IMR-90 (cell line): Measurements from ENCODE around the gene HRH1. TPM values are rescaled to one million over a fixed set of nuclear protein-coding genes. Genes with fewer than 3 reads are reported as not detected.
"Not testable (repeated sequence)": the region's sequence is repeated elsewhere in the genome, so short reads cannot be mapped to it uniquely, and the experiment has no call there.

ENCODE experiments used
- ATAC-seq: fragments of 200-7000 bp; cut with Tn5 transposase; 2 replicates; pipeline ENCODE4 v1.9.1; 2020; ENCODE audit warnings: low read depth, mild to moderate bottlenecking, moderate library complexity
- BruUV-seq: library from RNA; stranded (reverse); fragments of 400-500 nt; replicated peaks from 2 replicates; lab custom pipeline; 2021; lab: Mats Ljungman, UMichigan
- CTCF ChIA-PET: fragments of 300-600 bp; formaldehyde crosslinking; extraction: SDS; loops from one replicate; lab custom pipeline; 2021; ENCODE audit warnings: antibody characterized with exemption; lab: Yijun Ruan, JAX
- POLR2A ChIA-PET: fragments of 300-600 bp; sonication (Branson Sonifier 250); formaldehyde crosslinking; loops from one replicate; lab custom pipeline; 2022; ENCODE audit warnings: antibody characterized with exemption; ENCODE audit not compliant: unreplicated experiment; lab: Charles Lee
- DNase-seq: peaks from one replicate; pipeline ENCODE4 v3.0.0; 2013
- H2AFZ ChIP-seq: replicated peaks from 2 replicates; pipeline ENCODE3; 2013; ENCODE audit warnings: low read length, mild to moderate bottlenecking; ENCODE audit not compliant: poor library complexity
- H2AK5ac ChIP-seq: 2 replicates; pipeline ENCODE4 v1.6.1; 2013; ENCODE audit warnings: low read depth, low read length, inconsistent platforms
- H2AK9ac ChIP-seq: replicated peaks from 2 replicates; pipeline ENCODE3; 2013; ENCODE audit warnings: mild to moderate bottlenecking, low read depth, low read length, moderate library complexity; ENCODE audit not compliant: poor library complexity
- H2BK120ac ChIP-seq: 2 replicates; pipeline ENCODE4 v1.6.1; 2013; ENCODE audit warnings: low read depth, low read length, inconsistent platforms
- H2BK15ac ChIP-seq: 3 replicates; pipeline ENCODE4 v1.6.1; 2013; ENCODE audit warnings: low read depth, low read length, inconsistent platforms
- H2BK20ac ChIP-seq: 2 replicates; pipeline ENCODE4 v1.6.1; 2013; ENCODE audit warnings: low read depth, mild to moderate bottlenecking, inconsistent platforms, low read length, moderate library complexity
- H2BK5ac ChIP-seq: 2 replicates; pipeline ENCODE4 v1.6.1; 2013; ENCODE audit warnings: mild to moderate bottlenecking, low read depth, low read length, inconsistent platforms; ENCODE audit not compliant: poor library complexity, severe bottlenecking
- H3K14ac ChIP-seq: replicated peaks from 2 replicates; pipeline ENCODE4 v1.6.1; 2013; ENCODE audit warnings: low read depth, low read length, inconsistent platforms
- H3K18ac ChIP-seq: 2 replicates; pipeline ENCODE4 v1.6.1; 2013; ENCODE audit warnings: low read depth, low read length, control low read depth
- H3K23ac ChIP-seq: 2 replicates; pipeline ENCODE4 v1.6.1; 2013; ENCODE audit warnings: low read depth, low read length, inconsistent platforms
- H3K27ac ChIP-seq: 2 replicates; pipeline ENCODE4 v1.5.1; 2013; ENCODE audit warnings: mild to moderate bottlenecking, control low read depth, low read length; ENCODE audit not compliant: insufficient read depth
- H3K27me3 ChIP-seq: 2 replicates; pipeline ENCODE4 v1.6.1; 2013; ENCODE audit warnings: low read length; ENCODE audit not compliant: control insufficient read depth, insufficient read depth
- H3K36me3 ChIP-seq: 2 replicates; pipeline ENCODE4 v1.6.1; 2013; ENCODE audit warnings: low read length, mixed read lengths; ENCODE audit not compliant: control insufficient read depth, insufficient read depth
- H3K4ac ChIP-seq: 2 replicates; pipeline ENCODE4 v1.6.1; 2013; ENCODE audit warnings: low read depth, low read length, inconsistent platforms
- H3K4me1 ChIP-seq: 2 replicates; pipeline ENCODE4 v1.6.1; 2013; ENCODE audit warnings: low read length, mixed read lengths; ENCODE audit not compliant: control insufficient read depth, insufficient read depth
- H3K4me2 ChIP-seq: 2 replicates; pipeline ENCODE4 v1.6.1; 2013; ENCODE audit warnings: low read depth, mild to moderate bottlenecking, control low read depth, low read length, moderate library complexity
- H3K4me3 ChIP-seq: 2 replicates; pipeline ENCODE4 v1.5.1; 2013; ENCODE audit warnings: low read depth, mild to moderate bottlenecking, control low read depth, low read length, moderate library complexity; ENCODE audit not compliant: insufficient read depth
- H3K56ac ChIP-seq: 2 replicates; pipeline ENCODE4 v1.6.1; 2013; ENCODE audit warnings: low read length, inconsistent platforms; ENCODE audit not compliant: insufficient read depth; ENCODE audit errors: extremely low read depth
- H3K79me1 ChIP-seq, 2 experiments: 2 replicates each; pipeline ENCODE4 v1.6.1; 2013; ENCODE audit warnings: low read length in 2 of 2, inconsistent platforms in 1 of 2, low read depth in 1 of 2
- H3K9ac ChIP-seq: 2 replicates; pipeline ENCODE4 v1.6.1; 2013; ENCODE audit warnings: low read depth, low read length, control low read depth
- H3K9me1 ChIP-seq: 2 replicates; pipeline ENCODE4 v1.6.1; 2013; ENCODE audit warnings: low read length, inconsistent platforms; ENCODE audit not compliant: insufficient read depth
- H3K9me3 ChIP-seq: 2 replicates; pipeline ENCODE4 v1.6.1; 2013; ENCODE audit warnings: low read length; ENCODE audit not compliant: control insufficient read depth, insufficient read depth
- H4K20me1 ChIP-seq: 2 replicates; pipeline ENCODE4 v1.6.1; 2013; ENCODE audit warnings: low read length, inconsistent platforms; ENCODE audit not compliant: insufficient read depth
- H4K5ac ChIP-seq: 2 replicates; pipeline ENCODE4 v1.6.1; 2013; ENCODE audit warnings: mild to moderate bottlenecking, low read depth, low read length, control low read depth
- H4K8ac ChIP-seq, 2 experiments: 2 replicates each; pipeline ENCODE4 v1.6.1; 2013; ENCODE audit warnings: low read depth in 2 of 2, low read length in 2 of 2, control low read depth in 1 of 2, inconsistent platforms in 1 of 2
- H4K91ac ChIP-seq: 2 replicates; pipeline ENCODE4 v1.6.1; 2013; ENCODE audit warnings: low read depth, low read length, inconsistent platforms; ENCODE audit not compliant: insufficient read depth
- CHD1 ChIP-seq: IDR thresholded peaks from 2 replicates; pipeline ENCODE4 v1.6.1; 2012; ENCODE audit warnings: low read depth, low read length, improper control_type of control experiment
- MXI1 ChIP-seq: IDR thresholded peaks from 2 replicates; pipeline ENCODE4 v1.6.1; 2012; ENCODE audit warnings: low read depth, mild to moderate bottlenecking, low read length, moderate library complexity, borderline replicate concordance
- WGBS, 2 experiments: methylation state at CpG; one replicate each; pipeline versions ENCODE4 v1.1.5 to v1.1.7; 2013; ENCODE audit warnings: missing lambda C conversion rate in 2 of 2; ENCODE audit not compliant: insufficient read length in 1 of 2; ENCODE audit errors: extremely low coverage in 2 of 2; 5-methylcytosine and 5-hydroxymethylcytosine counted together
- dilution Hi-C: fragments of 300-500 bp; cut with HindIII; formaldehyde crosslinking; loops from one replicate; pipeline ENCODE4 v1.14.3; 2018; ENCODE audit warnings: low sequenced_read_pairs; ENCODE audit not compliant: unreplicated experiment
- in situ Hi-C: fragments of 300-500 bp; cut with MboI; formaldehyde crosslinking; loops from 3 replicates; pipeline ENCODE4 v1.14.3; 2019; ENCODE audit warnings: low sequenced_read_pairs, inconsistent platforms, mixed read lengths
- intact Hi-C: fragments of 100-400 bp; cut with micrococcal nuclease; formaldehyde crosslinking; loops from 2 replicates; pipeline ENCODE4 v1.10.0; 2022
- polyA plus RNA-seq, 3 experiments: library from polyadenylated mRNA; depleted of rRNA; stranded (reverse); fragments of >200 nt; gene quantifications; 2 replicates each; pipeline ENCODE4 v1.2.3, GENCODE V29; 2012; ENCODE audit warnings: low replicate concordance in 1 of 3
- total RNA-seq: library from RNA; depleted of rRNA; stranded (reverse); fragments of >200 nt; gene quantifications from 2 replicates; pipeline ENCODE4 v1.2.3, GENCODE V29; 2012

The HRH1 gene
- total and polyA plus RNA-seq, 2 of the 4 experiments (the other 2 are of a cell fraction) = 7.6 to 16.1 TPM

GRCh38 chr3:11178421-11178820, 24.1 kb downstream of the HRH1 start:
- Histone ChIP-seq H4K5ac (no peak overlapping the region), H3K9me1 (peaks cover 30% of the 10 kb centered on the region), H3K4me3 (no peak overlapping the region), H3K4ac (0 out of 2 replicates have a peak overlapping the region, but pooled peaks have one; percentile 33), H3K9ac (no peak overlapping the region), H2BK5ac (no peak overlapping the region), H3K4me2 (no peak overlapping the region), H3K56ac (no peak overlapping the region), H3K27me3 (no peaks in the 10 kb centered on the region), H2AK5ac (peak overlapping the region; percentile 15; the same call in 1 of the 2 replicates), H3K79me1 (peaks cover 46 to 76% of the 10 kb centered on the region in 2 experiments), H4K91ac (no peak overlapping the region), H2BK120ac (no peak overlapping the region), H3K27ac (no peak overlapping the region), H2AFZ (no peak overlapping the region), H4K8ac (no peak overlapping the region), H3K9me3 (no peaks in the 10 kb centered on the region), H2AK9ac (peak overlapping the region; percentile 61), H3K23ac (no peak overlapping the region), H3K4me1 (peaks cover 17% of the 10 kb centered on the region; the same call in 1 of the 2 replicates), H3K18ac (no peak overlapping the region), H2BK20ac (no peak overlapping the region), H3K36me3 (peaks cover 9% of the 10 kb centered on the region; the same call in 1 of the 2 replicates), H2BK15ac (no peak overlapping the region; the same call in 2 of the 3 replicates), H4K20me1 (peaks cover 3% of the 10 kb centered on the region; the same call in 1 of the 2 replicates), H3K14ac (no peak overlapping the region)
- DNase-seq (no peak), ATAC-seq (no peak)
- 92% methylated on average over 2 of the region's 8 CpGs; no CpG with 5 or more reads in 1 of the 2 experiments for WGBS, 2 experiments
- TF ChIP-seq CHD1 = no peak
- TF ChIP-seq MXI1 = no peak
- ChIA-PET POLR2A (no interaction called here), CTCF (no interaction called here)
- intact Hi-C loops (no loop called here), in situ Hi-C loops (no loop called here), dilution Hi-C loops (no loop called here)
- BruUV-seq = no TSS peak

GRCh38 chr3:11184328-11184969, 30.2 kb downstream of the HRH1 start:
- H4K20me1 ChIP-seq, H2AFZ ChIP-seq, H3K23ac ChIP-seq, H3K14ac ChIP-seq, H3K9ac ChIP-seq, H3K36me3 ChIP-seq, H2AK9ac ChIP-seq, H3K56ac ChIP-seq, H4K91ac ChIP-seq, dilution Hi-C loops, H3K4me3 ChIP-seq, H2AK5ac ChIP-seq, POLR2A ChIA-PET, H3K27me3 ChIP-seq, BruUV-seq, H3K18ac ChIP-seq, H4K5ac ChIP-seq, H2BK15ac ChIP-seq, H4K8ac ChIP-seq, H3K4me2 ChIP-seq, in situ Hi-C loops, H3K27ac ChIP-seq, ATAC-seq, H3K9me3 ChIP-seq, H2BK5ac ChIP-seq, intact Hi-C loops, H3K4ac ChIP-seq, DNase-seq: not testable (repeated sequence)
- H2BK20ac ChIP-seq = peak overlapping the region; percentile 57
- WGBS, 2 experiments = 90% methylated on average over 4 of the region's 15 CpGs; no CpG with 5 or more reads in 1 of the 2 experiments
- peaks cover 51 to 71% of the 10 kb centered on the region in 2 experiments for H3K79me1 ChIP-seq
- peak overlapping the region; percentile 16; the same call in 1 of the 2 replicates for H2BK120ac ChIP-seq
- peaks cover 26% of the 10 kb centered on the region for H3K4me1 ChIP-seq
- CTCF ChIA-PET = interaction anchor here (0.6 kb wide), 1 partner anchor 111 kb away, joined by 4 read pairs; no protein-coding TSS in a partner anchor
- peaks cover 19% of the 10 kb centered on the region for H3K9me1 ChIP-seq
